NCI-H748 (cell line): Measurements from ENCODE around the gene CD52.

Source experiments
- DNase-seq: peaks from one replicate; lab custom pipeline; 2025; ENCODE audit not compliant: unreplicated experiment; lab: John Stamatoyannopoulos, UW

The CD52 gene

GRCh38 chr1:26352338-26352679, 34.6 kb downstream of the CD52 start:
- DNase-seq: no peak

- DNase-seq: no peak
Observed at GRCh38 chr1:26353210-26353859, 35.6 kb downstream of the CD52 start.

GRCh38 chr1:26353976-26354820, 36.4 kb downstream of the CD52 start, which contains the start of gene CRYBG2:
Gene CRYBG2, minus strand, starts transcription at chr1:26354130. Its CDS starts 7,473 bp downstream, at chr1:26346657.
- no peak for DNase-seq

GRCh38 chr1:26354972-26355371, 37.2 kb downstream of the CD52 start:
- no peak for DNase-seq

- DNase-seq: no peak
Observed at GRCh38 chr1:26356106-26356505, 38.3 kb downstream of the CD52 start.

GRCh38 chr1:26357121-26357602, 39.4 kb downstream of the CD52 start:
- no peak for DNase-seq

- no peak for DNase-seq
Observed at GRCh38 chr1:26358411-26359384, 40.9 kb downstream of the CD52 start.

GRCh38 chr1:26359981-26360806, 42.4 kb downstream of the CD52 start:
- peak; percentile 32 for DNase-seq

- no peak for DNase-seq
Observed at GRCh38 chr1:26360807-26361604, 43.2 kb downstream of the CD52 start.

- no peak for DNase-seq
Observed at GRCh38 chr1:26361605-26362122, 43.9 kb downstream of the CD52 start.

- DNase-seq: no peak
Observed at GRCh38 chr1:26362331-26362730, 44.6 kb downstream of the CD52 start.

- DNase-seq: peak; percentile 69
Observed at GRCh38 chr1:26363549-26364448, 46.0 kb downstream of the CD52 start.

GRCh38 chr1:26364956-26365355, 47.2 kb downstream of the CD52 start:
- DNase-seq: no peak

GRCh38 chr1:26367441-26367840, 49.7 kb downstream of the CD52 start:
- no peak for DNase-seq

- no peak for DNase-seq
Observed at GRCh38 chr1:26368006-26368405, 50.2 kb downstream of the CD52 start.

- DNase-seq: no peak
Observed at GRCh38 chr1:26368486-26368885, 50.7 kb downstream of the CD52 start.
